CD4-positive, CD25-positive, alpha-beta regulatory T cell (primary cell): ENCODE measurements around the gene PHACTR1. TPM values are rescaled to one million over a fixed set of nuclear protein-coding genes. Genes with fewer than 3 reads are reported as not detected.
"Not testable (repeated sequence)": the region's sequence is repeated elsewhere in the genome, so short reads cannot be mapped to it uniquely, and the experiment has no call there.

Experiments
- ATAC-seq, 2 donors: fragments of 150-1000 bp; cut with Tn5 transposase; one replicate each; pipeline ENCODE4 v1.10.0; 2021; ENCODE audit warnings: low read depth in 2 of 2, moderate number of reproducible peaks in 2 of 2, moderate library complexity in 1 of 2
- DNase-seq, 3 donors: peaks; one replicate each; pipeline versions ENCODE4 v3.0.0 to v3.0.0-alpha.2; 2012 to 2022; ENCODE audit warnings: mixed read lengths in 1 of 3
- H3K27ac ChIP-seq: one replicate; pipeline ENCODE4 v1.7.0; 2013; ENCODE audit warnings: mild to moderate bottlenecking, low read length; ENCODE audit not compliant: insufficient read depth, poor library complexity, severe bottlenecking
- H3K27me3 ChIP-seq: one replicate; pipeline ENCODE4 v1.7.0; 2013; ENCODE audit warnings: low read length; ENCODE audit not compliant: control insufficient read depth, insufficient read depth
- H3K36me3 ChIP-seq: one replicate; pipeline ENCODE4 v1.7.0; 2013; ENCODE audit warnings: mild to moderate bottlenecking, low read length, moderate library complexity; ENCODE audit not compliant: control insufficient read depth, insufficient read depth
- H3K4me1 ChIP-seq: 2 replicates; pipeline ENCODE4 v1.7.0; 2013; ENCODE audit warnings: mild to moderate bottlenecking, low read length; ENCODE audit not compliant: insufficient read depth, control insufficient read depth, poor library complexity, severe bottlenecking
- H3K4me3 ChIP-seq: one replicate; pipeline ENCODE4 v1.7.0; 2013; ENCODE audit warnings: low read depth, mild to moderate bottlenecking, low read length, moderate library complexity
- H3K9me3 ChIP-seq, 2 experiments: 1 replicate in 1 of 2; 2 replicates in 1 of 2; pipeline ENCODE4 v1.7.0; 2013; ENCODE audit warnings: low read length in 2 of 2, mild to moderate bottlenecking in 1 of 2, moderate library complexity in 1 of 2; ENCODE audit not compliant: control insufficient read depth in 2 of 2
- H3K27ac Mint-ChIP-seq, 3 donors: one replicate each; pipeline ENCODE4 v1.8.0; 2020 to 2022; ENCODE audit warnings: mild to moderate bottlenecking in 3 of 3, mixed read lengths in 3 of 3, moderate library complexity in 2 of 3
- H3K27me3 Mint-ChIP-seq: one replicate; pipeline ENCODE4 v1.8.0; 2022; ENCODE audit warnings: mild to moderate bottlenecking, mixed read lengths
- H3K36me3 Mint-ChIP-seq: one replicate; pipeline ENCODE4 v1.8.0; 2020; ENCODE audit warnings: mixed read lengths
- H3K4me1 Mint-ChIP-seq, 4 donors: one replicate each; pipeline ENCODE4 v1.8.0; 2020 to 2022; ENCODE audit warnings: mixed read lengths in 4 of 4, mild to moderate bottlenecking in 1 of 4
- H3K4me3 Mint-ChIP-seq, 4 donors: one replicate each; pipeline ENCODE4 v1.8.0; 2020 to 2022; ENCODE audit warnings: mild to moderate bottlenecking in 4 of 4, mixed read lengths in 4 of 4, moderate library complexity in 3 of 4
- H3K9me3 Mint-ChIP-seq, 7 donors: one replicate each; pipeline ENCODE4 v1.8.0; 2020 to 2022; ENCODE audit warnings: mixed read lengths in 7 of 7, mild to moderate bottlenecking in 3 of 7, moderate library complexity in 2 of 7
- polyA plus RNA-seq, 4 donors: library from polyadenylated mRNA; unstranded; fragments of 300-500 nt; fragmentation: Illumina TruSeq; gene quantifications; one replicate each; pipeline ENCODE4 v1.2.3, GENCODE V29; 2021
- total RNA-seq: library from RNA; stranded (reverse); gene quantifications from one replicate; pipeline ENCODE4 v1.2.3, GENCODE V29; 2022

PHACTR1 gene
- total and polyA plus RNA-seq, 5 donors from 2014 or later = 0.28 to 1.6 (median 0.38) TPM

GRCh38 chr6:12762731-12763434 is 46.3 kb downstream of the PHACTR1 start:
- not testable (repeated sequence) for H3K4me3 Mint-ChIP-seq, H3K4me1 ChIP-seq, H3K36me3 Mint-ChIP-seq, H3K36me3 ChIP-seq, H3K27me3 Mint-ChIP-seq, H3K4me3 ChIP-seq, H3K27me3 ChIP-seq, H3K9me3 ChIP-seq, DNase-seq, H3K27ac ChIP-seq, H3K9me3 Mint-ChIP-seq, ATAC-seq, H3K27ac Mint-ChIP-seq, H3K4me1 Mint-ChIP-seq

GRCh38 chr6:12766365-12766764 is 49.8 kb downstream of the PHACTR1 start:
- Histone ChIP-seq H3K4me3 (no peak overlapping the region), H3K4me1 (no peaks in the 10 kb centered on the region), H3K36me3 (no peaks in the 10 kb centered on the region), H3K9me3 (no peaks in the 10 kb centered on the region), H3K27me3 (no peaks in the 10 kb centered on the region), H3K27ac (no peak overlapping the region)
- no peaks in the 10 kb centered on the region for H3K27me3 Mint-ChIP-seq
- ATAC-seq = no peak
- H3K36me3 Mint-ChIP-seq = no peaks in the 10 kb centered on the region
- no peaks in the 10 kb centered on the region for H3K4me1 Mint-ChIP-seq
- no peak for DNase-seq
- H3K9me3 Mint-ChIP-seq = peaks cover 0 to 2% (median 0%) of the 10 kb centered on the region in 7 donors
- no peak overlapping the region for H3K27ac Mint-ChIP-seq
- H3K4me3 Mint-ChIP-seq = no peak overlapping the region

- Histone ChIP-seq H3K27me3 (no peaks in the 10 kb centered on the region), H3K4me1 (no peaks in the 10 kb centered on the region), H3K9me3 (no peaks in the 10 kb centered on the region), H3K4me3 (no peak overlapping the region), H3K36me3 (no peaks in the 10 kb centered on the region), H3K27ac (no peak overlapping the region)
- Mint-ChIP-seq H3K4me1 (no peaks in the 10 kb centered on the region), H3K27ac (no peak overlapping the region), H3K36me3 (no peaks in the 10 kb centered on the region), H3K4me3 (no peak overlapping the region), H3K27me3 (no peaks in the 10 kb centered on the region), H3K9me3 (peaks cover 0 to 2% (median 0%) of the 10 kb centered on the region in 7 donors)
- DNase-seq (no peak), ATAC-seq (no peak)
Measured at GRCh38 chr6:12767016-12767415, 50.4 kb downstream of the PHACTR1 start.

DNA sequence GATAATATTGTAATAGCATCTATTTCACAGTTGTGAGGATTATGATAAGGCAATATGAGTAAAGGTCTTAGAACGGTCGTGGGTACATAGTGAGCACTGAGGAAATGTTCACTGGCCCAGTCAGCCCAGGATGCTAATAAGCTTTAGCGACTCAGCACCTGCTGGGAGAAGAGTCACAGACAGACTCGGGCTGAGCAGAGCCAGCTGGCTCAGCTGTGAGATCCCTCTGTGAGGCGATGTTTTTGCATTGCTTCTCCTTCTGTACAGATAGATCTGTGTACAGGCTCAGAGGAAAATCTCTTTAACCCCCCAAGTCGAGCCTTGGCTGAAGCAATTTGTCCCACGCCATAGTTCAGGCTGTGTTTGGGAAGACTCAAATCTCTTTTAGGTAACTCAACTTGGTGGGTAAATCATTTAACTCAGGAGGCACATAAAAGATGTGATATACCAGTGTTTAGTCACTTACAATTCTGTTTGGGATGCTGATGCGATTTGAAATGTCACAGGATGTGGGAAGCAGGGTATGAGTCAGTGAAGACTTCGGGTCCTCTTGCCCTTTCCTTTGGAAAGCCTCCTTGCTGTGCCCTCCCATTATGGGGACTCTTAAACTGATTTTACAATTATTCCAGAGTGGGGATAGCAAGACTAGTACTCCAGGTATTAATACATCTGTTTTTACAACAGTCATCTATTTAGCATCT is 53.1 kb downstream of the PHACTR1 start:
- ATAC-seq (no peak), DNase-seq (no peak)
- no peak overlapping the region for H3K27ac ChIP-seq
- H3K4me1 ChIP-seq = no peaks in the 10 kb centered on the region
- H3K36me3 Mint-ChIP-seq = no peaks in the 10 kb centered on the region
- no peak overlapping the region for H3K27ac Mint-ChIP-seq
- H3K9me3 Mint-ChIP-seq = peaks cover 0 to 2% (median 0%) of the 10 kb centered on the region in 7 donors
- H3K4me3 Mint-ChIP-seq = no peak overlapping the region
- no peaks in the 10 kb centered on the region for H3K4me1 Mint-ChIP-seq
- no peaks in the 10 kb centered on the region for H3K36me3 ChIP-seq
- no peak overlapping the region for H3K4me3 ChIP-seq
- H3K9me3 ChIP-seq = no peaks in the 10 kb centered on the region
- no peaks in the 10 kb centered on the region for H3K27me3 ChIP-seq
- H3K27me3 Mint-ChIP-seq = no peaks in the 10 kb centered on the region

- H3K27ac Mint-ChIP-seq = no peak overlapping the region
- H3K27ac ChIP-seq = no peak overlapping the region
- H3K9me3 Mint-ChIP-seq = peaks cover 0 to 2% (median 0%) of the 10 kb centered on the region in 7 donors
- H3K4me3 Mint-ChIP-seq = no peak overlapping the region
- no peaks in the 10 kb centered on the region for H3K36me3 ChIP-seq
- no peak for ATAC-seq
- no peak for DNase-seq
- no peaks in the 10 kb centered on the region for H3K27me3 Mint-ChIP-seq
- H3K27me3 ChIP-seq = no peaks in the 10 kb centered on the region
- no peaks in the 10 kb centered on the region for H3K4me1 Mint-ChIP-seq
- H3K9me3 ChIP-seq = no peaks in the 10 kb centered on the region
- no peak overlapping the region for H3K4me3 ChIP-seq
- H3K36me3 Mint-ChIP-seq = no peaks in the 10 kb centered on the region
- H3K4me1 ChIP-seq = no peaks in the 10 kb centered on the region
Measured at GRCh38 chr6:12772416-12772815, 55.8 kb downstream of the PHACTR1 start.

DNA sequence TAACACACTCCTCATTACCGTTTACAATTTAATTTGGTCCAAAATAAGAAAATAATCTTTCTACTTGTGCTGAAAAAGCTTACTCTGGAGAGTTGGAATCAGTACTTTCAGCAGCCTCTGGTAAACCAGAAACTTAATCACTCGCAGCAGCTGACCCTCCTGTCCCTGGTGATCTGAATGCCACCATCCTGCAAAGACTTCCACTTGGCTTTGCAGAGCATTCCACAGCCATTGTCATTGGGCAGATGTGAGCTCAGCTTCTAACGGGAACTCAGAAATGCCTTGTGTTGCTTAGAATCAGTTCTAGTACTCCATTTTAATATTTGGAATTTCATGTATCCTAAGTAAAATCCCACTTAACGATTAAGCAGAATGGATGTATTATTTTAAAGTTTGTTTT is 59.7 kb downstream of the PHACTR1 start:
- H3K27me3 Mint-ChIP-seq = no peaks in the 10 kb centered on the region
- no peak overlapping the region for H3K4me3 ChIP-seq
- no peaks in the 10 kb centered on the region for H3K27me3 ChIP-seq
- DNase-seq (no peak), ATAC-seq (no peak)
- H3K36me3 Mint-ChIP-seq = no peaks in the 10 kb centered on the region
- no peak overlapping the region for H3K27ac ChIP-seq
- H3K4me3 Mint-ChIP-seq = no peak overlapping the region
- no peaks in the 10 kb centered on the region for H3K4me1 Mint-ChIP-seq
- peaks cover 0 to 4% (median 0%) of the 10 kb centered on the region in 7 donors for H3K9me3 Mint-ChIP-seq
- H3K4me1 ChIP-seq = no peaks in the 10 kb centered on the region
- no peaks in the 10 kb centered on the region for H3K9me3 ChIP-seq
- H3K36me3 ChIP-seq = no peaks in the 10 kb centered on the region
- H3K27ac Mint-ChIP-seq = no peak overlapping the region

- H3K9me3 Mint-ChIP-seq = peaks cover 0 to 4% (median 0%) of the 10 kb centered on the region in 7 donors
- no peaks in the 10 kb centered on the region for H3K36me3 Mint-ChIP-seq
- Histone ChIP-seq H3K4me1 (no peaks in the 10 kb centered on the region), H3K4me3 (no peak overlapping the region), H3K27ac (no peak overlapping the region), H3K27me3 (no peaks in the 10 kb centered on the region), H3K9me3 (no peaks in the 10 kb centered on the region), H3K36me3 (no peaks in the 10 kb centered on the region)
- no peaks in the 10 kb centered on the region for H3K27me3 Mint-ChIP-seq
- no peak overlapping the region for H3K27ac Mint-ChIP-seq
- H3K4me1 Mint-ChIP-seq = no peaks in the 10 kb centered on the region
- no peak overlapping the region for H3K4me3 Mint-ChIP-seq
- DNase-seq (no peak), ATAC-seq (no peak)
Measured at GRCh38 chr6:12779772-12780171, 63.2 kb downstream of the PHACTR1 start.

DNA sequence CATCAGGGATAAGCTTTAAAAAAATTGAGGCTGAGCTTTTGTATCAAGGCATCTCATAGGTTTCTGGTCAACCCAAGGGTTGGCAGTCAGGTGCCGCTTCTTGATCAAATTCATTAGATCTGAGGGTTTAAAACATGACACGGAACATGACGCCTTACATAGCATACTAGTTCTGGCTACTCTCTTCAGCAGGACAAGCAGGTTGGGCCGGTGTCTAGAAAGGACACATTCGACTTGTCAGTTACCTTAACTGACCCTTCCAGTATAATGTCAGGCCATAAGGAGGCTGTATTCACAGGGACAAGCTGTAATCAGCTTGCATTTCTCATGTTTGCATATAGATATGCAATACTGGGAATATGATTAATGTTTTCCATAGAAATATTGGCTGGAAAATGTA is 65.6 kb downstream of the PHACTR1 start:
- Histone ChIP-seq H3K4me1 (no peaks in the 10 kb centered on the region), H3K9me3 (no peaks in the 10 kb centered on the region), H3K4me3 (no peak overlapping the region), H3K27me3 (no peaks in the 10 kb centered on the region), H3K36me3 (no peaks in the 10 kb centered on the region), H3K27ac (no peak overlapping the region)
- Mint-ChIP-seq H3K9me3 (peaks cover 0 to 4% (median 0%) of the 10 kb centered on the region in 7 donors), H3K27me3 (no peaks in the 10 kb centered on the region), H3K4me3 (no peak overlapping the region), H3K27ac (no peak overlapping the region), H3K36me3 (no peaks in the 10 kb centered on the region), H3K4me1 (no peaks in the 10 kb centered on the region)
- ATAC-seq (no peak), DNase-seq (no peak)
